HEK293T (cell line): ENCODE measurements around the gene THSD7A.

Experiments used
- CTCF ChIA-PET: fragments of 350-600 bp; formaldehyde crosslinking; extraction: SDS; loops from one replicate; lab custom pipeline; 2021; ENCODE audit warnings: antibody characterized with exemption, inconsistent platforms; lab: Yijun Ruan, JAX
- POLR2A ChIA-PET: fragments of 350-600 bp; formaldehyde crosslinking; extraction: SDS; loops from one replicate; lab custom pipeline; 2020; ENCODE audit warnings: antibody characterized with exemption, inconsistent platforms; lab: Yijun Ruan, JAX
- DNase-seq: peaks from one replicate; pipeline ENCODE4 v3.0.0; 2012; ENCODE audit warnings: mixed read lengths; ENCODE audit errors: extremely low spot score
- ARNT ChIP-seq: fragments of 450-650 bp; IDR thresholded peaks from 2 replicates; pipeline ENCODE4 v1.6.1; 2017; ENCODE audit warnings: mild to moderate bottlenecking
- BHLHE40 ChIP-seq: fragments of 450-650 bp; IDR thresholded peaks from 2 replicates; pipeline ENCODE4 v1.6.1; 2016; ENCODE audit warnings: mild to moderate bottlenecking, moderate library complexity, borderline replicate concordance
- CTBP1 ChIP-seq: fragments of 450-650 bp; IDR thresholded peaks from 2 replicates; pipeline ENCODE4 v1.6.1; 2016; ENCODE audit warnings: borderline replicate concordance
- ELF4 ChIP-seq: fragments of 450-650 bp; IDR thresholded peaks from 2 replicates; pipeline ENCODE4 v1.6.1; 2017; ENCODE audit warnings: antibody characterized with exemption
- FOXA1 ChIP-seq: fragments of 450-650 bp; IDR thresholded peaks from 2 replicates; pipeline ENCODE4 v1.6.1; 2016; ENCODE audit warnings: mild to moderate bottlenecking
- FOXK2 ChIP-seq: fragments of 450-650 bp; IDR thresholded peaks from 2 replicates; pipeline ENCODE4 v1.6.1; 2016; ENCODE audit warnings: mild to moderate bottlenecking
- FOXM1 ChIP-seq: fragments of 450-650 bp; IDR thresholded peaks from 2 replicates; pipeline ENCODE4 v1.6.1; 2017; ENCODE audit warnings: mild to moderate bottlenecking, borderline replicate concordance
- HDGF ChIP-seq: fragments of 450-650 bp; IDR thresholded peaks from 2 replicates; pipeline ENCODE4 v1.6.1; 2017; ENCODE audit warnings: antibody characterized with exemption, borderline replicate concordance
- L3MBTL2 ChIP-seq: fragments of 450-650 bp; conservative IDR thresholded peaks from 2 replicates; pipeline ENCODE4 v1.6.1; 2016; ENCODE audit warnings: mild to moderate bottlenecking
- LEF1 ChIP-seq: fragments of 450-650 bp; IDR thresholded peaks from 2 replicates; pipeline ENCODE4 v1.6.1; 2017; ENCODE audit warnings: mild to moderate bottlenecking, borderline replicate concordance
- NFRKB ChIP-seq: fragments of 450-650 bp; IDR thresholded peaks from 2 replicates; pipeline ENCODE4 v1.6.1; 2016; ENCODE audit warnings: mild to moderate bottlenecking, moderate library complexity
- PKNOX1 ChIP-seq: fragments of 450-650 bp; IDR thresholded peaks from 2 replicates; pipeline ENCODE4 v1.6.1; 2016
- SP1 ChIP-seq: fragments of 450-650 bp; IDR thresholded peaks from 2 replicates; pipeline ENCODE4 v1.6.1; 2017
- SUZ12 ChIP-seq: fragments of 450-650 bp; IDR thresholded peaks from 2 replicates; pipeline ENCODE4 v1.6.1; 2016; ENCODE audit warnings: mild to moderate bottlenecking
- TARDBP ChIP-seq: fragments of 450-650 bp; IDR thresholded peaks from 2 replicates; pipeline ENCODE4 v1.6.1; 2016
- ZNF384 ChIP-seq: fragments of 450-650 bp; IDR thresholded peaks from 2 replicates; pipeline ENCODE4 v1.6.1; 2016

THSD7A gene

GRCh38 chr7:11516328-11516727 is 315.7 kb downstream of the THSD7A start:
- no peak for DNase-seq
- ChIA-PET CTCF (interaction anchor here (1.1 kb wide), 1 partner anchor 16 kb away, joined by 3 read pairs; no protein-coding TSS in a partner anchor), POLR2A (no interaction called here)
- no peak for TF ChIP-seq CTBP1
- no peak for TF ChIP-seq LEF1
- no peak for TF ChIP-seq SP1
- no peak for TF ChIP-seq L3MBTL2
- no peak for TF ChIP-seq NFRKB
- TF ChIP-seq FOXK2 = no peak
- TF ChIP-seq ZNF384 = no peak
- TF ChIP-seq FOXM1 = no peak
- TF ChIP-seq BHLHE40 = no peak
- no peak for TF ChIP-seq HDGF
- no peak for TF ChIP-seq ARNT
- TF ChIP-seq PKNOX1 = no peak
- no peak for TF ChIP-seq SUZ12
- no peak for TF ChIP-seq ELF4
- TF ChIP-seq TARDBP = no peak
- TF ChIP-seq FOXA1 = no peak

- CTCF ChIA-PET = no interaction called here
- TF ChIP-seq FOXK2 = no peak
- no peak for TF ChIP-seq ARNT
- TF ChIP-seq ZNF384 = no peak
- no peak for TF ChIP-seq TARDBP
- TF ChIP-seq SP1 = no peak
- no peak for TF ChIP-seq NFRKB
- no peak for TF ChIP-seq FOXM1
- TF ChIP-seq BHLHE40 = no peak
- no peak for TF ChIP-seq PKNOX1
- no peak for TF ChIP-seq ELF4
- TF ChIP-seq LEF1 = no peak
- TF ChIP-seq FOXA1 = no peak
- TF ChIP-seq SUZ12 = no peak
- no peak for TF ChIP-seq L3MBTL2
Observed at GRCh38 chr7:11513460-11513859, 318.5 kb downstream of the THSD7A start.

GRCh38 chr7:11507929-11508328 is 324.1 kb downstream of the THSD7A start:
- CTCF ChIA-PET = no interaction called here
- no peak for DNase-seq
- POLR2A ChIA-PET = no interaction called here
- no peak for TF ChIP-seq TARDBP
- no peak for TF ChIP-seq BHLHE40
- no peak for TF ChIP-seq SUZ12
- TF ChIP-seq HDGF = no peak
- TF ChIP-seq FOXK2 = no peak
- TF ChIP-seq L3MBTL2 = no peak
- no peak for TF ChIP-seq PKNOX1
- no peak for TF ChIP-seq ZNF384
- no peak for TF ChIP-seq FOXM1
- TF ChIP-seq CTBP1 = no peak
- no peak for TF ChIP-seq SP1
- TF ChIP-seq ELF4 = no peak
- no peak for TF ChIP-seq LEF1
- no peak for TF ChIP-seq NFRKB

More at GRCh38 chr7:11513460-11513859, 318.5 kb downstream of the THSD7A start:
- POLR2A ChIA-PET = no interaction called here
- no peak for DNase-seq

- CTCF ChIA-PET = no interaction called here
- no peak for TF ChIP-seq BHLHE40
- no peak for TF ChIP-seq LEF1
- no peak for TF ChIP-seq TARDBP
- TF ChIP-seq ZNF384 = no peak
- no peak for TF ChIP-seq PKNOX1
- no peak for TF ChIP-seq CTBP1
- POLR2A ChIA-PET = no interaction called here
- no peak for DNase-seq
Observed at GRCh38 chr7:11506417-11506816, 325.6 kb downstream of the THSD7A start.

GRCh38 chr7:11505471-11505985 is 326.5 kb downstream of the THSD7A start:
- no peak for DNase-seq
- CTCF ChIA-PET = no interaction called here

More at GRCh38 chr7:11505471-11505985, 326.5 kb downstream of the THSD7A start:
- TF ChIP-seq FOXM1 (no peak), FOXK2 (no peak), LEF1 (no peak), FOXA1 (no peak), PKNOX1 (no peak), ZNF384 (no peak), SUZ12 (no peak), ARNT (no peak), TARDBP (no peak), HDGF (no peak), NFRKB (no peak)
- POLR2A ChIA-PET = no interaction called here
